ENCODE results near the gene MRPL28.
A peak's percentile ranks its signal among the peaks of the same experiment; 100 is the strongest.
"Not testable (repeated sequence)": the region's sequence is repeated elsewhere in the genome, so short reads cannot be mapped to it uniquely, and the experiment has no call there.

MRPL28 gene

DNA sequence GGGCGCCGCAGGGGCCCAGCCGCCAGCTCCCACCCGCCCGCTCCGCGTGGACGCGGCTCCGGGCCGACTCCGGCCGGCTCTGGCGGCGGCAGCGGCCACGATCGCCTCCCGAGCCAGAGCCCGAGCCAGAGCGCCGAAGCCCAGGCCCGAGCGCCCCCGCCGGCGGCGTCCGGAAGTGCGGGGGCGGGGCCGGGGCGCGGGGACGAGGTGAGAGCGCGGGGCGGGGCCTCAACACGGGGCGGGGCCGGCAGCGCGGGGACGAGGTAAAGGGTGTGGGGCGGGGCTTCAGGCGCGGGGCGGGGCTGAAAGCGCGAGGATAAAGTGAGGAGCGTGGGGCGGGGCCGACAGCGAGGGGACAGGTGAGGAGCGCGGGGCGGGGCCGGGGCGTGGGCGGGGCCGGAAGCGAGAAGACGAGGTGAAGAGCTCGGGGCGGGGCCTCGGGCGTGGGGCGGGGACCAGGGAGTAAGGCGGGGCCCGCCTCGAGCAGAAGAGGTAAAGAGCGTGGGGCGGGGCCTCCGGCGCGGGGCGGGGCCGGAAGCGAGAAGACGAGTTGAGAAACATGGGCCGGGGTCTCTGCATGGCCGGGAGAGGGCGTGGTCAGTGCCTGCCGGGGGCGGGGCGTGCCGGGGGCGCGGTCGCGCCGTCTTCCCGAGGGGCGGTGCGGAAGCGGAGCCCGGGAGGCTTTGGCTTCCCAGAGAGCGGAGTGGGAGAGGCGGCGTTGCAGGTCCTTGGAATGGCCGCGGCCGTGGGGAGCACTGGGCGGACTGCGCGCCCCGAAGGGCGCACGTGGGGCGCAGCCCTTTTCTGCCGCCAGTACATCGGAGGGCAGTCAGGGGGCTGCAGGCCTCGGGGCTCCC, 17.6 kb downstream of the MRPL28 start, which contains the start of gene AXIN1:
AXIN1 (minus strand) TSS at position 177 of the 857 bp plus-strand sequence. CDS start 5,698 bp downstream, outside the sequence.
- DNase-seq (ENCODE audit: insufficient read length, low spot score) (peak; percentile 84), FAIRE-seq (no peak)
- TF ChIP-seq, protein P1, sequence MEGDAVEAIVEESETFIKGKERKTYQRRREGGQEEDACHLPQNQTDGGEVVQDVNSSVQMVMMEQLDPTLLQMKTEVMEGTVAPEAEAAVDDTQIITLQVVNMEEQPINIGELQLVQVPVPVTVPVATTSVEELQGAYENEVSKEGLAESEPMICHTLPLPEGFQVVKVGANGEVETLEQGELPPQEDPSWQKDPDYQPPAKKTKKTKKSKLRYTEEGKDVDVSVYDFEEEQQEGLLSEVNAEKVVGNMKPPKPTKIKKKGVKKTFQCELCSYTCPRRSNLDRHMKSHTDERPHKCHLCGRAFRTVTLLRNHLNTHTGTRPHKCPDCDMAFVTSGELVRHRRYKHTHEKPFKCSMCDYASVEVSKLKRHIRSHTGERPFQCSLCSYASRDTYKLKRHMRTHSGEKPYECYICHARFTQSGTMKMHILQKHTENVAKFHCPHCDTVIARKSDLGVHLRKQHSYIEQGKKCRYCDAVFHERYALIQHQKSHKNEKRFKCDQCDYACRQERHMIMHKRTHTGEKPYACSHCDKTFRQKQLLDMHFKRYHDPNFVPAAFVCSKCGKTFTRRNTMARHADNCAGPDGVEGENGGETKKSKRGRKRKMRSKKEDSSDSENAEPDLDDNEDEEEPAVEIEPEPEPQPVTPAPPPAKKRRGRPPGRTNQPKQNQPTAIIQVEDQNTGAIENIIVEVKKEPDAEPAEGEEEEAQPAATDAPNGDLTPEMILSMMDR (IDR thresholded peaks at IDR 0.05; ENCODE audit: insufficient read depth, missing control alignments): peak; percentile 25

- DNase-seq (ENCODE audit: insufficient read length, low spot score) (no peak), FAIRE-seq (no peak)
- TF ChIP-seq, protein P1 (IDR thresholded peaks at IDR 0.05; ENCODE audit: insufficient read depth, missing control alignments): no peak
These were observed 18.4 kb downstream of the MRPL28 start for GRCh38 chr16:351804-352520.

GRCh38 chr16:350203-350602, 20.1 kb downstream of the MRPL28 start:
- TF ChIP-seq, protein P1 (IDR thresholded peaks at IDR 0.05; ENCODE audit: insufficient read depth, missing control alignments): no peak
- DNase-seq (ENCODE audit: insufficient read length, low spot score) (no peak), FAIRE-seq (no peak)

- DNase-seq (ENCODE audit: insufficient read length, low spot score) (no peak), FAIRE-seq (no peak)
- TF ChIP-seq, protein P1 (IDR thresholded peaks at IDR 0.05; ENCODE audit: insufficient read depth, missing control alignments): no peak
These were observed 21.1 kb downstream of the MRPL28 start for GRCh38 chr16:349211-349610.

DNA sequence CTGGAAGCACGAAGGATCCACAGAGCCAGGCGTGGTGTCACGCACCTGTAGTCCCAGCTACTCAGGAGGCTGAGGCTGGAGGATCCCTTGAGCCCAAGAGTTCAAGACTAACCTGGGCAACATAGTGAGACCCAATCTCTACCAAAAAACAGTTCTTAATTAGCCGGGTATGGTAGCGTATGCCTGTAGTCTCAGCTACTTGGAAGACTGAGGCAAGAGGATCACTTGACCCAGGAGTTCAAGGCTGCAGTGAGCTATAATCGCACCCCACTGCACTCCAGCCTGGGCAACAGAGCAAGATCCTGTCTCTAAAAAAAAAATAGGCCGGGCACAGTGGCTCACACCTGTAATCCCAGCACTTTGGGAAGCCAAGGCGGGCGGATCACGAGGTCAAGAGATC, 21.8 kb downstream of the MRPL28 start:
- FAIRE-seq; DNase-seq (ENCODE audit: insufficient read length, low spot score): not testable (repeated sequence)

GRCh38 chr16:347203-347602, 23.1 kb downstream of the MRPL28 start:
- FAIRE-seq (no peak), DNase-seq (ENCODE audit: insufficient read length, low spot score) (no peak)
- TF ChIP-seq, protein P1 (IDR thresholded peaks at IDR 0.05; ENCODE audit: insufficient read depth, missing control alignments): no peak

DNA sequence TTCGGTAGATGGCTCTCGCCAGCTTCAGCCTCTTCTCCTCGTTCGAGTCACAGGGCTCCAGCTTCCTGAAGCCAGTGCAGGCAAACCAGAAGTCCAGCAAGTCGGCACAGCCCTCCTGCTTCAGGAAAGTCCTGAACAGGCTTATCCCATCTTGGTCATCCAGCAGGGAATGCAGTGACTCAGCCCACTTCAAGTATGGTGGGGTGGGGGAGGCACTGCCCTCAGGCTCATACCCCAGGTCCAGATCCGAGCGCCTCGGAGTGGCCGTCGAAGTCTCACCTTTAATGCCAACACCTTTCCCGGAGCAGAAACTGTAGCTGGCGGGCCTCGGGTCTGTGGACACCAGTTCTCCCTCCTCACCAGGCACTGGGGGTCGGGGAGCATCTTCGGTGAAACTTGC, 23.8 kb downstream of the MRPL28 start:
- FAIRE-seq (no peak), DNase-seq (ENCODE audit: insufficient read length, low spot score) (no peak)
- TF ChIP-seq, protein P1 (IDR thresholded peaks at IDR 0.05; ENCODE audit: insufficient read depth, missing control alignments): no peak
